GM21515 (cell line): ENCODE measurements around the gene UPK1A.
"Not testable (repeated sequence)": the region's sequence is repeated elsewhere in the genome, so short reads cannot be mapped to it uniquely, and the experiment has no call there.

Source experiments
- ATAC-seq: cut with Tn5 transposase; IDR thresholded peaks from one replicate; pipeline ENCODE4 v1.9.1; 2021; ENCODE audit not compliant: unreplicated experiment

The UPK1A gene

DNA sequence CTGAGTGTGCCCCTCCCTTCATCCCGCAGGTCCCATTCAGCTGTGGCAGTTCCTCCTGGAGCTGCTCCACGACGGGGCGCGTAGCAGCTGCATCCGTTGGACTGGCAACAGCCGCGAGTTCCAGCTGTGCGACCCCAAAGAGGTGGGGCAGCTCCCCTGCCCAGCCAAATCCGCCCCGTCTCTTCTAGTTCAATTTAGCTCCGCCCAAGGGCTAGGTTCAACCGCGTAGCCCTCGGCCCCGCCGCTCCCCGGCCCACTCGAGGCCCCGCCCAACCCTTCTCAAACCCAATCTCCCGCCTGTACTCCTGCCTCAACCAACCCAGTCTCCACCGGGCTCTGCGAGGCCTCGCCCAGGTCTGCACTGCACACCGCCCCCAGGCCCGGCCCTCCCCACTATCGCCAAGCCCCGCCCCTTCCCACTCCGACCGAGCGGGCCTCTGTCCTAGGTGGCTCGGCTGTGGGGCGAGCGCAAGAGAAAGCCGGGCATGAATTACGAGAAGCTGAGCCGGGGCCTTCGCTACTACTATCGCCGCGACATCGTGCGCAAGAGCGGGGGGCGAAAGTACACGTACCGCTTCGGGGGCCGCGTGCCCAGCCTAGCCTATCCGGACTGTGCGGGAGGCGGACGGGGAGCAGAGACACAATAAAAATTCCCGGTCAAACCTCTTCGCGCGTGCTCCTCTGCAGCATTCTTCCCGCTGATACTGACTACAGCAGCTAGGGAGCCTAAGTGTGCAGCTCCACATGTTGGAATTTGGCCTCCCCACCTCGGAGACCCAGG lies 21.9 kb upstream of the UPK1A start:
- ATAC-seq: peak; percentile 63

GRCh38 chr19:35644987-35645679 lies 21.2 kb upstream of the UPK1A start:
- ATAC-seq: no peak

GRCh38 chr19:35645680-35646511 lies 20.4 kb upstream of the UPK1A start:
- ATAC-seq: no peak

GRCh38 chr19:35648017-35648961 lies 18.0 kb upstream of the UPK1A start, which contains the start of gene COX6B1:
TSS of gene COX6B1 (plus strand) at chr19:35648323. CDS start at chr19:35651244, 2,921 bp downstream.
- peak; percentile 61 for ATAC-seq

DNA sequence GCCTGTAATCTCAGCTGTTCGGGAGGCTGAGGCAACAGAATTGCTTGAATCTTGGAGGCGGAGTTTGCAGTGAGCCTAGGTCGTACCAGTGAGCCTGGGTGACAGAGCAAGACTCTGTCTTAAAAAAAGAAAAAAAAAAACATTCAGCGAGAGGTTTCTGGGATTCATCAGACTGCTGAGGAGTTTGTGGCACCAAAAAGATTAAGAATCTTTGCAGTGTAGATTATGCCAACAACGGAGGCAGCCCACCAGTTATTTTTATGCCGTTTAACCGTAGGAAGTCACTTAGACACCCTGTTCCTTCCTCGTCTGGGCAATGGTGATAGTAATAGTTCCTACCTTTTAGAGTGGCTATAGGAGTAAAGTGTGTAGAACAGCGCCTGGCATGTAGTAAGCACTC lies 15.7 kb upstream of the UPK1A start:
- no peak for ATAC-seq

- ATAC-seq: not testable (repeated sequence)
Measured at GRCh38 chr19:35654828-35655227, 11.5 kb upstream of the UPK1A start.

- no peak for ATAC-seq
Measured at GRCh38 chr19:35655600-35655999, 10.7 kb upstream of the UPK1A start.

DNA sequence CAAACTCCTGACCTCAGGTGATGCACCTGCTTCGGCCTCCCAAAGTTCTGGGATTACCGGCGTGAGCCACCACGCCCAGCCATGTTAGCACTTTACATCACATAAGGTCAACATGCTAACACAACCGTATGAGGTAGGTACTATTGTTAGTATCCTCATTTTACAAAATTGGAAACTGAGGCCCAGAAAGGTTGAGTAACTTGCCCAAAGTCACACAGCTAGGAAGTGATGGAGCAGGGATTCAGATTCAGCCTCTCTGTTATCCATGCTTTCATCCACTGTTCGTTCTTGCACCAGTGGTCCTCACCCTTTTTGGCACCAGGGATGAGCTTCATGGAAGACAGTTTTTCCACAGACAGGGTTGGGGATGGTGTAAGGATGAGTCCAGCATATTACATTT lies 9.6 kb upstream of the UPK1A start:
- no peak for ATAC-seq

DNA sequence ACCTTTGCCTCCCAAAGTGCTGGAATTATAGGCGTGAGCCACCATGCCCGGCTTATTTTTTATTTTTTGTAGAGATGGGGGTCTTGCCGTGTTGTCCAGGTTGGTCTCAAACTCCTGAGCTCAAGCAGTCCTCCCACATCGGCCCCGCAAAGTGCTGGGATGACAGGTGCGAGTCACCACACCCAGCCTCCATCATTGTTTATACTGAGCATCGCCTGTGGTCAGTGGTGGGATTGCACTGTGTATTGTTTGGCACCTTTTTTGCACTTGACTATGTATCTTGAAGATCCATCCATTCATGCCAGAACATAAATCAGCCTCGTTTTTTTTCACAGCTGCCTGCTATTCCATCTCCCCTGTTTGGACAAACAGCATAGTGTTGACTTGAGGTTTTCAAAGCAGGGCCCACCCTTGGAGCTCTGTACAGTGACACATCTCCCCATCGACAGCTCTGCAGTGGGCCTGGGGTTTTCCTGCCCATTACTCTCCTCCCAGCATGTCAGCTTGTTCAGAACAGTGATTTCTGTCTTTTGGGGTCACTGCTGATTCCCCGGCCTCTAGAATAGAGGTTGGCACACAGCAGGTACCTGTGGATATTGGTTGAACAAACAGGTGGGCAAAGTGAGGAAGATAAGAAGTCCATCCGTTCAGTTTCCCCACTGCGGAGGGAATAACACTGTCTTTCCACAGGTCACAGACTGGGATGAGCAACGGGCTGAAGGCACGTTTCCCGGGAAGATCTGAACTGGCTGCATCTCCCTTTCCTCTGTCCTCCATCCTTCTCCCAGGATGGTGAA lies 8.2 kb upstream of the UPK1A start:
- ATAC-seq: no peak

DNA sequence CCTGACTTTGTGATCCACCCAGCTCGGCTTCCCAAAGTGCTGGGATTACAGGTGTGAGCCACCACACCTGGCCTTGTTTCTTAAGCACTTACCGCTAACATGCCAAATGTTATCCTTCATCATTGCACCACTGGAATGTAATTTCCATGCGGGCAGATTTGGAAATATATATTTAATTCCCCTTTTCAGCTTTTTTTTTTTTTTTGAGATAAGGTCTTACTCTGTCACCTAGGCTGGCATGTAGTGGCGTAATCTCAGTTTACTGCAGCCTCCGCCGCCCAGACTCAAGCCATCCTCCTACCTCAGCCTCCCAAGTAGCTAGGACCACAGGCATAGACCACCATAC lies 4.3 kb upstream of the UPK1A start:
- ATAC-seq: no peak

DNA sequence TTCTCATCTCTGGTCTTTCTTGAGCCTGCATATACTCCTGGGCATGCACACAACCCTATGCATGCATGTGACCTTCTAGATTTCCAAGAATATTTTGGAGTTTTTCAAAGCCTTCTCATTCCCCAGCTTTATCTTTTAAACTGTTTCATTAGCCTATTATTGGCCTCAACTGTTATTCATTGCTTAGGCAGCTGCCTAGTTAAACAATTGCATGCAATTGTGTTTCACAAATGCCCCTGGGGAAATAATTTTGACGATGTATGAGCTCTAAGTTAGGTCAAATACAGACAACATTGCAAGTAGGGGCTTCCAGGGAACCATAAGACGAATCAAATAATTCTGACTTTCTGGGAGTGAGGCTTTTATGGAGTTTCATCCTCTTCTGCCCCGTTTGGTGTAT lies 2.3 kb upstream of the UPK1A start:
- ATAC-seq: no peak

- ATAC-seq: no peak
Measured at GRCh38 chr19:35665157-35665556, 1.2 kb upstream of the UPK1A start.

DNA sequence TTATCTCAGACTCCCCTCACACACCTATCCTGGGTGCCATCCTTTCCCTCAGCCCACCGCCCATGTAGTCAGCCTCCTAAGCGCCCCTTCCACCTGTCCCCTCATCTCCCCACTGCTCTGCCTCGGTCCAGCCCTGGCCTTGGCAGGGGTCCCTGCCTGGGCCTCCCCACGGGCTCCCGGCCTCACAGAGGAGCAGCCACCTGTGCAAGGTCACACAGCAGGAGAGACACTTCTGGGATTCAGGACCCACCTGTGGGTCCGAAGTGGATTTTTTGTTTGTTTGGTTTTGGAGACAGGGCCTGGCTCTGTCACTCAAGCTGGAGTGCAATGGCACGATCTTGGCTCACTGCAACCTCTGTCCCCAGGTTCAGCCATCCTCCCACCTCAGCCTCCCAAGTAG lies 713 bp upstream of the UPK1A start:
- no peak for ATAC-seq

DNA sequence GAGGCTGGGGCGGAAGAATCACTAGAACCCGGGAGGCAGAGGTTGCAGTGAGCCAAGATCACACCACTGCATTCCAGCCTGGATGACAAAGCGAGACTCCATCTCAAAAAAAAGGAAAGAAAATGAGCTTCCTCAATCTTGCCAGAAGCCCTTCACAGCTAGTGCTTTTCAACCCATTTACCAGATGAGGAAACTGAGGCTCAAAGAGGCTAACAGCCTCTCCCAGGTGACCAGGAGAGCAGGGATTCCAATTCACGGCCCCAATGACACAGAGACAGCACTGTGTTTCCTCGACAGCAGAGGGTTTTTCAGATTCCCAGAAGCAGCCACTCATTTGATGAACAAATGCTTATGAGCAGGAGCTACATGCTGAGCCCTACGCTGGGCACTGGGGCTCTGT lies 3.2 kb downstream of the UPK1A start:
- ATAC-seq: no peak

- ATAC-seq: no peak
Measured at GRCh38 chr19:35669974-35670373, 3.7 kb downstream of the UPK1A start.

DNA sequence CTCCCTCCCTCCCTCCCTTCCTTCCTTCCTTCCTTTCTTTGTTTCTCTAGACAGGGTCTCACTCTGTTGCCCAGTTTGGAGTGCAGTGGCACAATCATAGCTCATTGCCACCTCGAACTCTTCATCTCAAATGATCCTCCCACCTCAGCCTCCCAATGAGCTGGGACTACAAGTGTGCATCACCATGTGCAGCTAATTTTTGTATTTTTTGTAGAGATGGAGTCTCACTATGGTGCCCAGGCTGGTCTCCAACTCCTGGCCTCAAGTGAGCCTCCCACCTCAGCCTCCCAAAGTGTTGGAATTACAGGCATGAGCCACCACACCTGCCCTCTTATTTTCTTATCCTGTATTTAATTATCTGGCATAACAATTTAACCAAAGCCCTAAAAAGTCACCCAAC lies 4.4 kb downstream of the UPK1A start:
- ATAC-seq: no peak

DNA sequence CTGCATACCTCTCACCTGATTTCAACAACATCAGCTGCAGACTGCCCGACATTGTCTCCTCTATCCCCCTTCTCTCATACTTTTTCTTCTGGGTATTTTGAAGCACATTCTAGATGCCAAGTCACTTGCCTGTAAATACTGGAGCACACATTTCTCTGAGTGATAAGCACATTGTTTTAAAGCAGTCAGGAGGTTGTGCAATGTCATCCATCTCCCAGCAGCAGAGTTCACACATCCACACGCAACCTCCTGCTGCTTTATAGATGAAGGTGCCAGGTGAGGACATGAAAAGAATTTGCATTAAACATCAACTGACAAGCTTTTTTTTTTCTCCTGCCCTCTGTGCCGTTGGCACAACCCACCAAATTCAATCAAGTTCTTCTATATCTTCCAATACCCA lies 5.5 kb downstream of the UPK1A start:
- ATAC-seq: no peak

DNA sequence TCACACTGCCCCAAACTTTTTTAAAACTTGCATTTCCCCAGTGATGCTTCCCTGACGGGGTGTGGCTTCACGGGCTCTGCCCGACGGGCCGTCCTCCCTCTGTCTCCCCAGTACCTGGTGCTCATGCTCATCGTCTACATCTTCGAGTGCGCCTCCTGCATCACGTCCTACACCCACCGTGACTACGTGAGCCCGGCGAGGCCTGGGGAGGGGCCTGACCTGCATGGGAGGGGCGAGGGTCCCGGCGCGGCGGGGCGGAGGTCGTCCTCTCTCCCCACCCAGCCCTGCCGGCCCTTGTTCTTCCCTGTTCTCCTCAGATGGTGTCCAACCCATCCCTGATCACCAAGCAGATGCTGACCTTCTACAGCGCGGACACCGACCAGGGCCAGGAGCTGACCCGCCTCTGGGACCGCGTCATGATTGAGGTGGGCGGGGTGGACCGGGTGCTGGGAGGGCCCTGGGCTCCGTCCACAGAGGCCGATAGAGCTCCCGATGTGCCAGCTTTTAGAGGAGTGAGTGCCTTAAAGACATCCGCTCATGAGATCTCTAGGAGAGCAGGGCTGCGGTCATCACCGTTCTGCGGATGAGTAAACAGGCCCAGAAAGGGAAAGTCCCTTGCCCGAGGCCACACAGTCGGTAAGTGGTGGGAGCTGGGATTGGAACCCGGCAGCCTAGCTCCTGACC lies 6.9 kb downstream of the UPK1A start:
- no peak for ATAC-seq

- no peak for ATAC-seq
Measured at GRCh38 chr19:35675589-35676140, 9.3 kb downstream of the UPK1A start.
